ENCODE results near the gene ZC3H4. TPM values are rescaled to one million over a fixed set of nuclear protein-coding genes. Genes with fewer than 3 reads are reported as not detected.

The ZC3H4 gene
- total RNA-seq, 1 donor from 2014 or later = 35.4 TPM

GRCh38 chr19:47134545-47134944 lies 21.0 kb upstream of the ZC3H4 start:
- DNase-seq (ENCODE audit: extremely low read depth, low read depth, low spot score) = no peak

- no peak for DNase-seq (ENCODE audit: extremely low read depth, low read depth, low spot score)
These were observed 19.5 kb upstream of the ZC3H4 start for GRCh38 chr19:47133021-47133471.

- no peak for DNase-seq (ENCODE audit: extremely low read depth, low read depth, low spot score)
These were observed 18.7 kb upstream of the ZC3H4 start for GRCh38 chr19:47132194-47132852.

- peak; percentile 94 for DNase-seq (ENCODE audit: extremely low read depth, low read depth, low spot score)
These were observed 17.1 kb upstream of the ZC3H4 start, which contains the start of gene SAE1 for GRCh38 chr19:47130589-47131227. Gene SAE1, plus strand, starts transcription at chr19:47130835. Its CDS starts 96 bp downstream, at chr19:47130931.

- no peak for DNase-seq (ENCODE audit: extremely low read depth, low read depth, low spot score)
These were observed 16.6 kb upstream of the ZC3H4 start for GRCh38 chr19:47130120-47130588.

- no peak for DNase-seq (ENCODE audit: extremely low read depth, low read depth, low spot score)
These were observed 16.0 kb upstream of the ZC3H4 start for GRCh38 chr19:47129579-47129978.

GRCh38 chr19:47125669-47125938 lies 12.0 kb upstream of the ZC3H4 start:
- DNase-seq (ENCODE audit: extremely low read depth, low read depth, low spot score) = no peak

GRCh38 chr19:47124937-47125668 lies 11.5 kb upstream of the ZC3H4 start:
- DNase-seq (ENCODE audit: extremely low read depth, low read depth, low spot score) = no peak

GRCh38 chr19:47123406-47123805 lies 9.8 kb upstream of the ZC3H4 start:
- DNase-seq (ENCODE audit: extremely low read depth, low read depth, low spot score) = no peak

GRCh38 chr19:47122359-47123335 lies 9.1 kb upstream of the ZC3H4 start:
- DNase-seq (ENCODE audit: extremely low read depth, low read depth, low spot score) = no peak

- no peak for DNase-seq (ENCODE audit: extremely low read depth, low read depth, low spot score)
These were observed 7.0 kb upstream of the ZC3H4 start for GRCh38 chr19:47120470-47121067.

GRCh38 chr19:47113850-47114651 lies 475 bp upstream of the ZC3H4 start:
- DNase-seq (ENCODE audit: extremely low read depth, low read depth, low spot score) = no peak

- no peak for DNase-seq (ENCODE audit: extremely low read depth, low read depth, low spot score)
These were observed 1.2 kb downstream of the ZC3H4 start for GRCh38 chr19:47112166-47112996.

- no peak for DNase-seq (ENCODE audit: extremely low read depth, low read depth, low spot score)
These were observed 1.9 kb downstream of the ZC3H4 start for GRCh38 chr19:47111682-47112165.

GRCh38 chr19:47111006-47111621 lies 2.5 kb downstream of the ZC3H4 start:
- DNase-seq (ENCODE audit: extremely low read depth, low read depth, low spot score) = no peak

GRCh38 chr19:47110521-47111005 lies 3.0 kb downstream of the ZC3H4 start:
- no peak for DNase-seq (ENCODE audit: extremely low read depth, low read depth, low spot score)

- DNase-seq (ENCODE audit: extremely low read depth, low read depth, low spot score) = no peak
These were observed 3.8 kb downstream of the ZC3H4 start for GRCh38 chr19:47109541-47110375.
